ENCODE results near the gene FREM2. TPM values are rescaled to one million over a fixed set of nuclear protein-coding genes. Genes with fewer than 3 reads are reported as not detected.

The FREM2 gene
- polyA plus RNA-seq, 1 of the 3 experiments (the other 2 are of a cell fraction), result not detected

DNA sequence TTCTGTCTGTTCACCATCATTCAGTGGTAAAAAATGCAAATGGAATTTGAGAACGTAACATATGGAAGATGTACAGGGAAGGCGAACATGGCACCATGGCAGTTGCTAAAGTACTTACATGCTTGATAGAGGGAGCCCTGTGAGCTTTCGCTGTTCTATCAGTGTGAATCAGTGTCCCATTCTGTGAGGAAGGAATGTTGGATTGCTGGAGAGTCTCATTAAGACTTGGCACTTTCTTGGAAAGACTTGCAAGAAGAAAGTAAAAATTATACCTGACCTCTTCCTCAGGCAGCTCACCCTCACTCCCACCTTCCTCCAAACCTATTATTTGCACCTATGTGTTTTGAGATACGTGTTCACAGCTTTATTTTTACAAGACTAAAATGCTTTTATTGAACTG lies 43.5 kb downstream of the FREM2 start:
- Histone ChIP-seq H3K4me3 (ENCODE audit: low read depth in 2 of 2, low read length in 1 of 2) (no peak overlapping the region), H3K79me2 (ENCODE audit: insufficient read depth) (no peaks in the 10 kb centered on the region), H3K9me3 (no peaks in the 10 kb centered on the region), H3F3A (replicated peaks; ENCODE audit: insufficient read depth) (no peaks in the 10 kb centered on the region), H3K27ac (ENCODE audit: low read depth in 2 of 2, low read length in 1 of 2) (no peak overlapping the region), H3K4me2 (no peak overlapping the region), H3K27me3 (ENCODE audit: insufficient read depth) (no peaks in the 10 kb centered on the region), H2AFZ (ENCODE audit: low read depth) (no peak overlapping the region), H4K20me1 (ENCODE audit: insufficient read depth) (no peaks in the 10 kb centered on the region; the same call in 1 of the 2 replicates), H3K36me3 (replicated peaks in 1 of 2; ENCODE audit: control insufficient read depth in 1 of 2, insufficient read depth in 2 of 2, low read length in 1 of 2) (no peaks in the 10 kb centered on the region), H3K4me1 (ENCODE audit: control insufficient read depth in 1 of 2, insufficient read depth in 2 of 2, low read depth in 1 of 2, low read length in 1 of 2) (no peaks in the 10 kb centered on the region; a peak in 1 of 4 replicates), H3K9ac (no peak overlapping the region), H3K9me2 (no peaks in the 10 kb centered on the region)
- TF ChIP-seq, protein P1, sequence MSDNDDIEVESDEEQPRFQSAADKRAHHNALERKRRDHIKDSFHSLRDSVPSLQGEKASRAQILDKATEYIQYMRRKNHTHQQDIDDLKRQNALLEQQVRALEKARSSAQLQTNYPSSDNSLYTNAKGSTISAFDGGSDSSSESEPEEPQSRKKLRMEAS (IDR thresholded peaks at IDR 0.05; ENCODE audit: low read depth), result no peak
- TF ChIP-seq, protein P2, sequence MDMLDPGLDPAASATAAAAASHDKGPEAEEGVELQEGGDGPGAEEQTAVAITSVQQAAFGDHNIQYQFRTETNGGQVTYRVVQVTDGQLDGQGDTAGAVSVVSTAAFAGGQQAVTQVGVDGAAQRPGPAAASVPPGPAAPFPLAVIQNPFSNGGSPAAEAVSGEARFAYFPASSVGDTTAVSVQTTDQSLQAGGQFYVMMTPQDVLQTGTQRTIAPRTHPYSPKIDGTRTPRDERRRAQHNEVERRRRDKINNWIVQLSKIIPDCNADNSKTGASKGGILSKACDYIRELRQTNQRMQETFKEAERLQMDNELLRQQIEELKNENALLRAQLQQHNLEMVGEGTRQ (IDR thresholded peaks at IDR 0.05; ENCODE audit: borderline replicate concordance, low read depth, low read length), result no peak
- TF ChIP-seq FOXM1 (IDR thresholded peaks at IDR 0.05; ENCODE audit: low read depth), result no peak
- TF ChIP-seq, protein P3, sequence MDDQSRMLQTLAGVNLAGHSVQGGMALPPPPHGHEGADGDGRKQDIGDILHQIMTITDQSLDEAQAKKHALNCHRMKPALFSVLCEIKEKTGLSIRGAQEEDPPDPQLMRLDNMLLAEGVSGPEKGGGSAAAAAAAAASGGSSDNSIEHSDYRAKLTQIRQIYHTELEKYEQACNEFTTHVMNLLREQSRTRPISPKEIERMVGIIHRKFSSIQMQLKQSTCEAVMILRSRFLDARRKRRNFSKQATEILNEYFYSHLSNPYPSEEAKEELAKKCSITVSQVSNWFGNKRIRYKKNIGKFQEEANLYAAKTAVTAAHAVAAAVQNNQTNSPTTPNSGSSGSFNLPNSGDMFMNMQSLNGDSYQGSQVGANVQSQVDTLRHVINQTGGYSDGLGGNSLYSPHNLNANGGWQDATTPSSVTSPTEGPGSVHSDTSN (IDR thresholded peaks at IDR 0.05), result no peak
- TF ChIP-seq FOSL2 (IDR thresholded peaks at IDR 0.05; ENCODE audit: borderline replicate concordance, low read depth), result no peak
- TF ChIP-seq TEAD4 (IDR thresholded peaks at IDR 0.05; ENCODE audit: borderline replicate concordance, insufficient read depth), result no peak
- no peak for DNase-seq
- ChIA-PET CTCF (no interaction called here), POLR2A (no interaction called here)
- WGBS (ENCODE audit: low lambda C conversion rate), result 41% methylated on average over 4 of the region's 4 CpGs

DNA sequence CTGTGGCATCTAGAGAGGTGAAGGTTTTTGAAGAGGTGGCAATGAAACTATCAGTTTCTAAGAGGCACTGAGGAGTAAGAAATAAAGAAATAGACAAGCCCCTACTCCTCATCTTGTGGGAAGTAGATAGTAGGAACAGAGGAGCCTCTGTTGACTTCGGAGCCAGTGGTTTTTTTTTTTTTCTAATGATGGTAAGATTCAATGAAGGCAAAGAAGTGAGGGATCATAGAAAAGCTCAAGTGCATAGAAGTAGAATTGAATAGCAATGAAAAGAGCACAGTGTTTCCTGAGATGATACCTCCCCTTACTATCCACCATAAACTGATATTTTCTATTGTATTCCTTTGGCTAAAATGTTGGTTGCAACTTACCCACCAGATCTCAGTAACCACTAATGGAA lies 46.3 kb downstream of the FREM2 start:
- H3K9me3 ChIP-seq, result no peaks in the 10 kb centered on the region
- H3K79me2 ChIP-seq (ENCODE audit: insufficient read depth), result no peaks in the 10 kb centered on the region
- H3F3A ChIP-seq (replicated peaks; ENCODE audit: insufficient read depth), result no peaks in the 10 kb centered on the region
- H3K4me3 ChIP-seq (ENCODE audit: low read depth in 2 of 2, low read length in 1 of 2), result no peak overlapping the region
- peaks cover 0 to 5% of the 10 kb centered on the region in 2 experiments; a peak in 2 of 4 replicates for H3K4me1 ChIP-seq (ENCODE audit: control insufficient read depth in 1 of 2, insufficient read depth in 2 of 2, low read depth in 1 of 2, low read length in 1 of 2)
- no peak for DNase-seq
- H2AFZ ChIP-seq (ENCODE audit: low read depth), result no peak overlapping the region
- ChIA-PET CTCF (no interaction called here), POLR2A (no interaction called here)
- no peak overlapping the region for H3K9ac ChIP-seq
- no peaks in the 10 kb centered on the region for H3K9me2 ChIP-seq
- WGBS (ENCODE audit: low lambda C conversion rate), result 32% methylated on average over 1 of the region's 1 CpG
- H3K27ac ChIP-seq (ENCODE audit: low read depth in 2 of 2, low read length in 1 of 2), result no peak overlapping the region
- no peaks in the 10 kb centered on the region for H3K27me3 ChIP-seq (ENCODE audit: insufficient read depth)
- no peaks in the 10 kb centered on the region for H4K20me1 ChIP-seq (ENCODE audit: insufficient read depth)
- TF ChIP-seq CHD2 (IDR thresholded peaks at IDR 0.05; ENCODE audit: low read length, partially characterized antibody), result no peak
- H3K4me2 ChIP-seq, result no peak overlapping the region
- no peaks in the 10 kb centered on the region for H3K36me3 ChIP-seq (replicated peaks in 1 of 2; ENCODE audit: control insufficient read depth in 1 of 2, insufficient read depth in 2 of 2, low read length in 1 of 2)

DNA sequence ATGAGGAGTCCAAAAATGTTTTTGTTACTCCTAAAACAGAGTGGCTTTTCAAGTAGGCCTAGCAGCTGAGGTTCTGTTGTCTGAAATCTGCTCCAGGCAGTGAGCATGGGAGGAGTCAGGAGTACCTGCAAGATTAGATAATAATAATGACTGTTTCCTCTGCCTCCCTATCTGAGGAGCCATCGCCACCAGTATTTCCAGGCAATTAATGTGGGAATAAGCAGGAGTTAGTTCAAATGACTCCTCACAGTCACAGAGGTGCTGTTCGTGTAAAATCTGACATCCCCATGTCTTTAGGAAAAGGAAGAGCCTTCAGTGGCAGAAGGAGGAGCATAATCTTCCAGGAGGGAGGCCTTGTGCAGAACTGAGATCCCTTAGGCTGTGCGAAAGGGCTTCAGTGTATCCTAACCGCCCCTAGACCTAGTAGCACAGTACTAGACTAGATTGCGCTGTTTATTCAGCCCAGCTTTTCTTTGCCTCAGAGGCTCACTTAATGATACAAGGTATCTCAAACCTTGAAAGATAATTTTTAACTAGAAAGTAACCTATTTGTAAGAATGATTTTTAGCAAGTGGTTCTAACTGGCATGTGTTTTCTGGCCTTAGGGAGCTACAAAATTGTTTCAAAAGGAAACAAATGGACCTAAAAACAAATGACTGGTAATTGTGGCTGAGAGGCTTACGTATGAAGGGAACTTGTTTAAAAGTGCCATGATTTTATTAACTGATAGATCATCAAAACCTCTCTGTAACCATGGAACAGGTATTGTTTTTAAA lies 49.0 kb downstream of the FREM2 start:
- no peak overlapping the region for H2AFZ ChIP-seq (ENCODE audit: low read depth)
- H3K9me3 ChIP-seq, result no peaks in the 10 kb centered on the region
- 40% methylated on average over 5 of the region's 6 CpGs for WGBS (ENCODE audit: low lambda C conversion rate)
- H3K4me1 ChIP-seq (ENCODE audit: control insufficient read depth in 1 of 2, insufficient read depth in 2 of 2, low read depth in 1 of 2, low read length in 1 of 2), result peaks cover 0 to 5% of the 10 kb centered on the region in 2 experiments; a peak in 2 of 4 replicates
- H3K4me2 ChIP-seq, result no peak overlapping the region
- H3K9ac ChIP-seq, result no peak overlapping the region
- no peak overlapping the region for H3K4me3 ChIP-seq (ENCODE audit: low read depth in 2 of 2, low read length in 1 of 2)
- peak; percentile 10 for DNase-seq
- no peaks in the 10 kb centered on the region for H3F3A ChIP-seq (replicated peaks; ENCODE audit: insufficient read depth)
- no peaks in the 10 kb centered on the region for H3K79me2 ChIP-seq (ENCODE audit: insufficient read depth)
- ChIA-PET POLR2A (no interaction called here), CTCF (interaction anchor here (2.0 kb wide), 1 partner anchor 28 kb away, joined by 9 read pairs; no protein-coding TSS in a partner anchor)
- peak; percentile 16 for TF ChIP-seq CHD2 (IDR thresholded peaks at IDR 0.05; ENCODE audit: low read length, partially characterized antibody)
- TF ChIP-seq FOXJ3 (CRISPR knock-in tag; IDR thresholded peaks at IDR 0.05), result no peak
- TF ChIP-seq FOSL2 (IDR thresholded peaks at IDR 0.05; ENCODE audit: borderline replicate concordance, low read depth), result no peak
- no peak for TF ChIP-seq GABPA (IDR thresholded peaks at IDR 0.05; ENCODE audit: low read depth)
- no peak for TF ChIP-seq NRF1 (IDR thresholded peaks at IDR 0.05; ENCODE audit: low read depth, low read length)
- no peak for TF ChIP-seq POLR2AphosphoS5 (IDR thresholded peaks at IDR 0.05; ENCODE audit: low read depth, low read length)
- TF ChIP-seq GATA2 (CRISPR knock-in tag; IDR thresholded peaks at IDR 0.05), result peak; percentile 48; the same call in 1 of the 2 replicates
- H3K27me3 ChIP-seq (ENCODE audit: insufficient read depth), result no peaks in the 10 kb centered on the region
- no peaks in the 10 kb centered on the region for H3K36me3 ChIP-seq (replicated peaks in 1 of 2; ENCODE audit: control insufficient read depth in 1 of 2, insufficient read depth in 2 of 2, low read length in 1 of 2)
- H3K9me2 ChIP-seq, result no peaks in the 10 kb centered on the region
- no peaks in the 10 kb centered on the region for H4K20me1 ChIP-seq (ENCODE audit: insufficient read depth)
- H3K27ac ChIP-seq (ENCODE audit: low read depth in 2 of 2, low read length in 1 of 2), result no peak overlapping the region
